GM12878 (cell line): ENCODE results near the gene KIF21B. TPM values are rescaled to one million over a fixed set of nuclear protein-coding genes. Genes with fewer than 3 reads are reported as not detected.

ENCODE experiments used
- ATAC-seq: fragments of 200-7000 bp; cut with Tn5 transposase; 3 replicates; pipeline ENCODE4 v1.9.1; 2020; ENCODE audit warnings: mild to moderate bottlenecking, moderate library complexity
- BruUV-seq: library from RNA; stranded (reverse); fragments of 400-500 nt; replicated peaks from 2 replicates; lab custom pipeline; 2021; lab: Mats Ljungman, UMichigan
- CTCF ChIA-PET: fragments of 300-600 bp; sonication (Branson Sonifier 250); formaldehyde crosslinking; extraction: SDS; loops from one replicate; lab custom pipeline; 2021; ENCODE audit warnings: inconsistent platforms; lab: Yijun Ruan, JAX
- POLR2A ChIA-PET: fragments of 350-600 bp; formaldehyde crosslinking; extraction: SDS; loops from one replicate; lab custom pipeline; 2021; ENCODE audit warnings: inconsistent platforms; lab: Charles Lee
- RAD21 ChIA-PET: fragments of 300-600 bp; sonication (Branson Sonifier 250); formaldehyde crosslinking; loops from one replicate; lab custom pipeline; 2023; ENCODE audit warnings: antibody characterized with exemption; ENCODE audit not compliant: unreplicated experiment; lab: Charles Lee
- SMC1A ChIA-PET: fragments of 300-600 bp; sonication (Branson Sonifier 250); formaldehyde crosslinking; loops from one replicate; lab custom pipeline; 2023; ENCODE audit not compliant: unreplicated experiment, uncharacterized antibody; lab: Charles Lee
- DNase-seq: peaks from one replicate; pipeline ENCODE4 v3.0.0-alpha.2; 2011; ENCODE audit warnings: low read depth, low spot score
- FAIRE-seq: peaks from 3 replicates; lab custom pipeline; 2011; peaks lifted over from hg19 to GRCh38; lab: Jason Lieb, UNC
- H2AFZ ChIP-seq: 2 replicates; pipeline ENCODE4 v1.6.0; 2011; ENCODE audit warnings: low read depth, low read length, control low read depth; ENCODE audit not compliant: control insufficient read depth
- H3K27ac ChIP-seq: 2 replicates; pipeline ENCODE4 v1.5.1; 2011; ENCODE audit warnings: control low read depth; ENCODE audit not compliant: control insufficient read depth, insufficient read depth
- H3K27me3 ChIP-seq, 2 experiments: replicated peaks in 1 of 2; 2 replicates each; pipeline versions ENCODE4 v1.6.0 to v1.6.1; 2011; ENCODE audit warnings: low read length in 1 of 2; ENCODE audit not compliant: control insufficient read depth in 2 of 2, insufficient read depth in 2 of 2
- H3K36me3 ChIP-seq, 2 experiments: 2 replicates each; pipeline ENCODE4 v1.5.1; 2011; ENCODE audit warnings: low read length in 1 of 2; ENCODE audit not compliant: control insufficient read depth in 2 of 2, insufficient read depth in 2 of 2
- H3K4me1 ChIP-seq: 2 replicates; pipeline ENCODE4 v1.6.1; 2011; ENCODE audit warnings: mild to moderate bottlenecking, low read length, moderate library complexity, mixed read lengths; ENCODE audit not compliant: control insufficient read depth, insufficient read depth
- H3K4me2 ChIP-seq: 2 replicates; pipeline ENCODE4 v1.6.0; 2011; ENCODE audit warnings: control low read depth; ENCODE audit not compliant: control insufficient read depth, insufficient read depth
- H3K4me3 ChIP-seq: fragments of 200-600 bp; sonication (generic); 2 replicates; pipeline ENCODE4 v1.5.1; 2016
- H3K79me2 ChIP-seq: 2 replicates; pipeline ENCODE4 v1.6.0; 2011; ENCODE audit warnings: low read length; ENCODE audit not compliant: control insufficient read depth, insufficient read depth
- H3K9ac ChIP-seq: 2 replicates; pipeline ENCODE4 v1.8.0; 2011; ENCODE audit warnings: low read length, control low read depth, mixed read lengths; ENCODE audit not compliant: control insufficient read depth, insufficient read depth
- H3K9me3 ChIP-seq: replicated peaks from 3 replicates; pipeline ENCODE4 v1.5.1; 2011; ENCODE audit warnings: mild to moderate bottlenecking, low read length; ENCODE audit not compliant: control insufficient read depth, insufficient read depth
- H4K20me1 ChIP-seq: 2 replicates; pipeline ENCODE4 v1.6.0; 2011; ENCODE audit not compliant: control insufficient read depth, insufficient read depth
- CBX5 ChIP-seq: sonication (generic); IDR thresholded peaks from 2 replicates; pipeline ENCODE4 v1.6.1; 2016; ENCODE audit warnings: low read depth, moderate library complexity, mild to moderate bottlenecking, inconsistent platforms
- CHD1 ChIP-seq: IDR thresholded peaks from 2 replicates; pipeline ENCODE4 v1.6.1; 2012; ENCODE audit warnings: low read depth, low read length, improper control_type of control experiment
- CHD2 ChIP-seq: IDR thresholded peaks from 2 replicates; pipeline ENCODE4 v1.6.1; 2011; ENCODE audit warnings: low read depth, low read length, improper control_type of control experiment, borderline replicate concordance
- CREB1 ChIP-seq: IDR thresholded peaks from 2 replicates; pipeline ENCODE4 v1.6.1; 2012; ENCODE audit warnings: low read depth, mild to moderate bottlenecking, inconsistent platforms
- E2F8 ChIP-seq: fragments of 450-650 bp; IDR thresholded peaks from 2 replicates; pipeline ENCODE4 v1.6.1; 2018; ENCODE audit warnings: mild to moderate bottlenecking, low read depth, moderate library complexity; ENCODE audit not compliant: partially characterized antibody
- EGR1 ChIP-seq, 2 experiments: IDR thresholded peaks; 1 replicate in 1 of 2; 2 replicates in 1 of 2; pipeline ENCODE4 v1.6.1; 2011 to 2012; ENCODE audit warnings: low read depth in 2 of 2, low read length in 2 of 2, borderline replicate concordance in 1 of 2, mild to moderate bottlenecking in 1 of 2, moderate library complexity in 1 of 2
- ESRRA ChIP-seq: IDR thresholded peaks from 2 replicates; pipeline ENCODE4 v1.6.1; 2012; ENCODE audit warnings: mild to moderate bottlenecking, low read length, improper control_type of control experiment
- KAT2A ChIP-seq: conservative IDR thresholded peaks from 2 replicates; pipeline ENCODE4 v1.6.1; 2011; ENCODE audit warnings: low read depth, low read length; ENCODE audit not compliant: control insufficient read depth
- KDM1A ChIP-seq: fragments of 200-600 bp; sonication (generic); IDR thresholded peaks from 2 replicates; pipeline ENCODE4 v1.6.1; 2016; ENCODE audit warnings: borderline replicate concordance
- NFYA ChIP-seq: IDR thresholded peaks from 2 replicates; pipeline ENCODE4 v1.6.1; 2011; ENCODE audit warnings: low read depth, mild to moderate bottlenecking, low read length, improper control_type of control experiment, borderline replicate concordance
- PML ChIP-seq: IDR thresholded peaks from 2 replicates; pipeline ENCODE4 v1.6.1; 2012; ENCODE audit warnings: low read length, inconsistent platforms
- USF2 ChIP-seq: IDR thresholded peaks from 2 replicates; pipeline ENCODE4 v1.6.1; 2011; ENCODE audit warnings: low read depth, low read length, improper control_type of control experiment, borderline replicate concordance
- YY1 ChIP-seq: IDR thresholded peaks from 2 replicates; pipeline ENCODE4 v1.6.1; 2011; ENCODE audit warnings: low read depth, mild to moderate bottlenecking, low read length
- ZBTB4 ChIP-seq: fragments of 450-650 bp; formaldehyde crosslinking; IDR thresholded peaks from 2 replicates; pipeline ENCODE4 v1.4.0; 2022; ENCODE audit warnings: mild to moderate bottlenecking, moderate library complexity
- ZNF384 ChIP-seq: IDR thresholded peaks from 2 replicates; pipeline ENCODE4 v1.6.1; 2012; ENCODE audit warnings: low read depth, mild to moderate bottlenecking, low read length, improper control_type of control experiment, borderline replicate concordance
- whole genome bisulfite sequencing: methylation state at CpG from one replicate; pipeline ENCODE4 v1.1.6; 2016; ENCODE audit warnings: low lambda C conversion rate; ENCODE audit not compliant: insufficient replicate concordance, insufficient coverage; ENCODE audit errors: missing lambda C conversion rate; 5-methylcytosine and 5-hydroxymethylcytosine counted together
- in situ Hi-C: fragments of 300-500 bp; cut with MboI; formaldehyde crosslinking; loops from 9 replicates; pipeline ENCODE4 v1.14.3; 2018; ENCODE audit warnings: mixed read lengths
- intact Hi-C: fragments of 100-400 bp; cut with micrococcal nuclease; formaldehyde crosslinking; loops from one replicate; pipeline ENCODE4 v1.14.2; 2022; ENCODE audit not compliant: unreplicated experiment
- polyA plus RNA-seq, 11 experiments: library from polyadenylated mRNA; depleted of rRNA in 4 of 11; unstranded in 6 of 11; stranded (reverse) in 5 of 11; fragments of >200 nt; fragmentation: Nextera tagmentation in 4 of 11; fragmentation: Illumina TruSeq in 1 of 11; extraction: Ambion mirVana in 4 of 11; extraction: Trizol in 1 of 11; gene quantifications; 1 replicate in 1 of 11; 2 replicates in 10 of 11; pipeline versions ENCODE4 v1.2.1 to v1.2.3, GENCODE V29; 2011 to 2016; ENCODE audit warnings: inconsistent platforms in 2 of 11, missing spikeins in 2 of 11, low read depth in 1 of 11
- total RNA-seq, 4 experiments: library from RNA; depleted of rRNA in 3 of 4; stranded (reverse); fragments of >200 nt in 3 of 4; fragmentation: Illumina TruSeq in 1 of 4; extraction: Trizol in 1 of 4; gene quantifications; 2 replicates each; pipeline versions ENCODE4 v1.2.1 to v1.2.3, GENCODE V29; 2013 to 2021

Gene KIF21B
- total and polyA plus RNA-seq, 10 of the 15 experiments (the other 5 are each of a cell fraction or from before 2014, with no cell fraction given) = 2.3 to 47.7 (median 12.6) TPM

GRCh38 chr1:200991097-200991614 lies 32.4 kb downstream of the KIF21B start:
- Histone ChIP-seq H4K20me1 (no peaks in the 10 kb centered on the region), H3K79me2 (no peaks in the 10 kb centered on the region), H2AFZ (no peak overlapping the region), H3K27ac (no peak overlapping the region), H3K9me3 (no peaks in the 10 kb centered on the region), H3K27me3 (no peaks in the 10 kb centered on the region), H3K36me3 (peaks cover 14 to 54% of the 10 kb centered on the region in 2 experiments; a peak in 3 of 4 replicates), H3K4me3 (no peak overlapping the region), H3K4me1 (no peaks in the 10 kb centered on the region), H3K4me2 (no peak overlapping the region), H3K9ac (no peak overlapping the region)
- DNase-seq (no peak), FAIRE-seq (no peak), ATAC-seq (no peak)
- in situ Hi-C loops (no loop called here), intact Hi-C loops (no loop called here)
- BruUV-seq = no TSS peak
- TF ChIP-seq CHD2 (no peak), YY1 (no peak), E2F8 (no peak), KAT2A (no peak), CREB1 (no peak), NFYA (no peak), PML (no peak), EGR1 (IDR thresholded peaks at IDR 0.05; ENCODE audit: borderline replicate concordance in 1 of 2, low read depth in 2 of 2, low read length in 2 of 2) (no peak), CHD1 (no peak), KDM1A (no peak), CBX5 (no peak), USF2 (no peak), ESRRA (no peak), ZNF384 (no peak), ZBTB4 (CRISPR knock-in tag) (no peak)
- ChIA-PET SMC1A (no interaction called here), CTCF (interaction anchor here (1.5 to 3.8 kb wide), 3 partner anchors 11 to 20 kb away, joined by 3 to 14 read pairs (median 11); no protein-coding TSS in a partner anchor), RAD21 (no interaction called here), POLR2A (no interaction called here)
- WGBS = 94% methylated on average over 10 of the region's 10 CpGs
